Keratinocyte (primary cell): Measurements from ENCODE around the gene NRP1.

Experiments used
- CTCF ChIP-seq, 3 experiments: IDR thresholded peaks in 1 of 3; conservative IDR thresholded peaks in 1 of 3; optimal IDR thresholded peaks in 1 of 3; 2 replicates in 2 of 3; 3 replicates in 1 of 3; pipeline versions ENCODE3 to v1.5.1; 2011; ENCODE audit warnings: low read length in 3 of 3, mild to moderate bottlenecking in 3 of 3, moderate library complexity in 2 of 3, control low read depth in 1 of 3, inconsistent platforms in 1 of 3; ENCODE audit not compliant: insufficient read depth in 2 of 3; ENCODE audit errors: extremely low read depth in 1 of 3
- EZH2 ChIP-seq: IDR thresholded peaks from one replicate; pipeline ENCODE4 v1.6.1; 2012; ENCODE audit warnings: inconsistent platforms, mild to moderate bottlenecking, low read length, moderate library complexity

DNA sequence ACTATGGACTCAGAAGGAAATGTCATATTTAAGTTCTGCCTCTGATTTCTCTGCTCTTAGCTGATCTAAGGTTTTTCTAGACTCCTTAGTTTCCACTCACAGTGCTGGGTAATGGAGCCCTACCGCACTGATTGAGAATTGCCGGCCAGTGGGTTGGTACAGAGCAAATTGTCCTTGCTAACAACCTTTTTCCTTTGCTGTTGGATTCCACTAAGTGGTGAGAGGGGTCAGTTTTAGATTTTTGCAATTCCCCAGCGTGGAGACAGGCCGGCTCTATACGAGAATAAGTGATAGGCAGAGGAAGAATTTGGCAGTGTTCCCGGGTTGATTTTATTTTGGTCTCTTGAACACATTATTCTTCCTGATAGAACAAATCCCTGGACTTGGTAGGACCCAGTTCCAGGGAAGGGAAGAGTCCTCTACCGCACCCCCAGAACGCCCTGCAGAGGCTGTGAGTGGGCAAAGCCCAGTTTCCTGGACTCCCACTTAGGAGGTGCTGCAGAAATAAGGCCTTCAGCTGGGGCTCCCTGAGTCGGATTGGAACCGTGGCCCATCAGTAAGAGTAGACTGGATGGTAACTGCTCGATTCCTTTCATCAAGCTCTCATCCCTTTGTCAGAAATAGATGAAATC is 3.0 kb upstream of the NRP1 start:
- TF ChIP-seq CTCF (optimal IDR thresholded peaks at IDR 0.05 in 1 of 3, IDR thresholded peaks at IDR 0.05 in 1 of 3, conservative IDR thresholded peaks at IDR 0.05 in 1 of 3; ENCODE audit: extremely low read depth in 1 of 3, insufficient read depth in 2 of 3, low read length in 3 of 3) (no peak), EZH2 (no peak)
